Measurements from ENCODE around the gene WSB1.
"Not testable (repeated sequence)": the region's sequence is repeated elsewhere in the genome, so short reads cannot be mapped to it uniquely, and the experiment has no call there.

The WSB1 gene, protein sequence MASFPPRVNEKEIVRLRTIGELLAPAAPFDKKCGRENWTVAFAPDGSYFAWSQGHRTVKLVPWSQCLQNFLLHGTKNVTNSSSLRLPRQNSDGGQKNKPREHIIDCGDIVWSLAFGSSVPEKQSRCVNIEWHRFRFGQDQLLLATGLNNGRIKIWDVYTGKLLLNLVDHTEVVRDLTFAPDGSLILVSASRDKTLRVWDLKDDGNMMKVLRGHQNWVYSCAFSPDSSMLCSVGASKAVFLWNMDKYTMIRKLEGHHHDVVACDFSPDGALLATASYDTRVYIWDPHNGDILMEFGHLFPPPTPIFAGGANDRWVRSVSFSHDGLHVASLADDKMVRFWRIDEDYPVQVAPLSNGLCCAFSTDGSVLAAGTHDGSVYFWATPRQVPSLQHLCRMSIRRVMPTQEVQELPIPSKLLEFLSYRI

DNA sequence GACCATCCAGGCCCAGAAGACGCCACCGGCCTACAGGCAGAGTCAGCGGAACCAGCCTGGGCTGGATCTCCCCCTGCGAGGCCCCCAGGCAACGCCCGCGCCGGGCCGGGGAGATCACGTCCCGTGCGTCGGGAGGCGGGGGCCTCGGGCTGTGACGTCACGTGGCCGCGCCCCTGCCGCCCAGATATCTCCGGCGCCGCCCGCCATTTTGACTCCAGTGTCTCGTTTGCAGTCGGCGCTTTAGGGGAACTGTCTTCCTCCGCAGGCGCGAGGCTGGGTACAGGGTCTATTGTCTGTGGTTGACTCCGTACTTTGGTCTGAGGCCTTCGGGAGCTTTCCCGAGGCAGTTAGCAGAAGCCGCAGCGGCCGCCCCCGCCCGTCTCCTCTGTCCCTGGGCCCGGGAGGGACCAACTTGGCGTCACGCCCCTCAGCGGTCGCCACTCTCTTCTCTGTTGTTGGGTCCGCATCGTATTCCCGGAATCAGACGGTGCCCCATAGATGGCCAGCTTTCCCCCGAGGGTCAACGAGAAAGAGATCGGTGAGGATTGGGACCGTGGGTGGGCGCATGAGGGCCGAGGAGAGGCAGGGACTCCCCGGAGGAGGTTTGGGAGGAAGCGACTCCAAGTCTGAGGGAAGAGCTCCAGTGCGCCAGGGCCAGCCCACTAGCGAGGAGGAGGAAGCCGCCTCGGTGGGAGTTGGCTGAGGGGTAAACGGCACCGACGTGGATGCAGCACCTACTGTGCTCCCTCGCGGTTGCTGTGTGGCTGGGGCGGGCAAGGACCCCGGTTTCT, at the start of gene WSB1:
WSB1 (plus strand) TSS at position 217 of the 791 bp plus-strand sequence; CDS start at position 499, 282 bp downstream.
- peak within 1 kb of the TSS; percentile 84 to 100 (median 99) for H3K27ac ChIP-seq
- H3K4me3 ChIP-seq = peak within 1 kb of the TSS; percentile 66 to 98 (median 93)

DNA sequence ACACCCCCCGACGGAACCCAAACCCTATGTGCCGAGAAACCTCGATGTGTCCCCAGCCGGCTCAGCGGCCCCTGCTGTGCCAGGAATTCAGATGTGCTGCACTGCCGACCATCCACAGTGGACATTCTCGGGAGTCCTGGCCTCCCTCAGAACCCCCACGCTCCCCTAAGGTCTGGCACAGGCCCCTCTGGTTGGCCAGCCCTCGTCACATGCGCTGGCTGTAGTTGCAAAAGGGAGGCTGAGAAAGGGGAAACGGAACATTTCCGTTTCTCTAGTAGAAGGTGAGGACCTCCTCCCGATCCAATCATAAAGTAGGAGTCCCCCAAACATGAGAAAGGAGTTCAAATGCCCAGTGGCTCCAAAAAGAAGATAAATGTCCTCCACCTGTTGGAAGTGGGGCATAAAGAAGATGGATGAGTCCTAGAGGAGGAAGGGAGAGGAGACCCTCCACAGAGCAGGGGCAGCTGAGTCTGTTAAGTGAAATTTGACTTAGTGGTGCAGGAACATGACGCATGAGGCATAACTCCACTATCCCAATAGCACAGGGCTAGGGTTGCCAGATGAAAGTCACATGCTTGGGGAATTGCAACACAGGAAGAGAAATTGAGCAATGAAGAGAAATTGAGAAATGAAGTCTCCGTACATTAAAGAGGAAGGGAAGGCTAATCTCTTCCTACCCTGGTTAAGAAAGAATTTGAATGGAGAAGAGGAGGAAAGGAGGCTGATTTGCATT, 49.3 kb upstream of the WSB1 start:
- Histone ChIP-seq H3K27ac (peak overlapping the region in 20 of 21 experiments; percentile 58 to 89 (median 81)), H3K4me3 (peak overlapping the region in 1 of 7 experiments; percentile 5)

DNA sequence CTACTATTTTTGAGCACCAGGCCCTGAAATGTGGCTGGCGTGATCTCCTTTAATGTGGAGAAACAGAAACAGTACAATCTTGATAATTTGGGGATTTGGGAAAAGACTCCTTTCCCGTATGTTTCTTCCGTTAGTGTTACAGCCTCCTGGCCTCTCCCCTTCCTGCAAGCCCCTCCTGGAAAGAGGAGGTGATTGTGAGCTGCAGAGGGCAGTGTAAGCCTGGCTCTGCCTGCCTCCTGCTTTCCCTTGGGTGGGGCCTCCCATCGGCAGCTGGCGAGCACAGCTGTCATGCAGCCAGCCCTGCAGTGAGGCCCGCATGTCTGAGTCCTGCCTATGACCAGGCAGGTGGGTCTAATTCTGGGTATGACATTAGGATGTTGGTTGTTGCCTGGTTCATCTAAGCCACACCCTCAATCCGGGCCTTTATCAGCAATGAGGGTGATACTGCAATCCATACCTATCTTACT, 48.7 kb upstream of the WSB1 start:
- Histone ChIP-seq H3K27ac (peak overlapping the region in 20 of 21 experiments; percentile 55 to 89 (median 81)), H3K4me3 (peak overlapping the region in 1 of 7 experiments; percentile 5)

DNA sequence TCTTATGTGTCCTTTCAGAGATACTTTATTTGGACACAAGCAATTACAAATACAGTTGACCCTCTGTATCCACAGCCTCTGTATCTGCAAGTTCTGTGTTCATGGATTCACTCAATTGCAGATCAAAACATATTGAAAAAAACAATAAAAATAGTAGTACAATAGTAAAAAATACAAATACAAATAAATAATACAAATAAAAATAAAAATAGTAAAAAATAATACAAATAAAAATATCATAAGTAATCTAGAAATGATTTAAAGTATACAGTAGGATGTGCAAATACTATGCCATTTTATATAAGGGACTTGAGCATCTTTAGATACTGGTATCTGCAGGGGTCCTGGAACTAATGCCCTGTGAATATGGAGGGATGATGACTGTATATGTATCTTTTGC, 47.4 kb upstream of the WSB1 start:
- Histone ChIP-seq H3K27ac (peak overlapping the region in 7 of 21 experiments; percentile 10 to 88 (median 82)), H3K4me3 (no peak overlapping the region)

DNA sequence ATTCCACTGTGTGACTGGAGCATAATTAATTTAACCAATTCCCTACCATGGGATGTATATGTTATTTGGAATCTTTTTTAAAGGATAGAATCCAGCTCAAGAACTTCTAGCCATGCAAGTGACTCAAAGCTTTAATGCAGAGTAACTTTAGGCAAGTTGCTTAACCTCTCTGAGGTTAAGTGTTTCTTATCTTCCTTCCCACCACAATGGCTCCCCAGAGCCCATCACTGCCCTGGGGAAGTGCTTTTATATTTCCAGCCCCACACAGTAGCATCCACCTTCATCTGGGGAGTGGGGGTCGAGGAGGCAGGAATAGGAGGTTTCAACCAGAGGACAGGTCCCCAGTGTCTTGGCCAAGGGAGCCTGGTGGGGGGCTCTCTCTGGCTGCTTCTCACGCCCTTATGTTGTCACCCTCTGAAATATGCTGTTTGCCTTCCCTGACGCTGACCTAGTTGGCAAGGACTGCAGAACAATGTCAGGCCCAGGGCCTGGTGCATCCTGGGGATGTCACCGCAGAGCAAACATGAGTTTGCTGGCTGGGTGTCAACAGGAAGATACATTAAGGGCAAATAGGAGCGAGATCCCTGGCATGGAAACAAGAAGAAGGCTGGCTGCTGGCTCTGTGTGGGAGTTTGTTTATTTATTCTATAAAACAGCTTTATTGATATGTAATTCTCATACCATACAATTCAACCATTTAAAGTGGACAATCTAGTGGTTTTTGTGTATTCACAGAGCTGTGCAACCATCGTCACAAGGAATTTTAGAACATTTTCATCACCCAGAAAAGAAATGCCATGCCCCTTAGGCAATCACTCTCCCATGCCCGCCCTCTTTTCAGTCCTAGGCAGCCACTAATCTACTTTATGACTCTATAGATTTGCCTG, 46.6 kb upstream of the WSB1 start:
- H3K4me3 ChIP-seq = no peak overlapping the region
- H3K27ac ChIP-seq = peak overlapping the region in 10 of 21 experiments; percentile 2 to 67 (median 36)

DNA sequence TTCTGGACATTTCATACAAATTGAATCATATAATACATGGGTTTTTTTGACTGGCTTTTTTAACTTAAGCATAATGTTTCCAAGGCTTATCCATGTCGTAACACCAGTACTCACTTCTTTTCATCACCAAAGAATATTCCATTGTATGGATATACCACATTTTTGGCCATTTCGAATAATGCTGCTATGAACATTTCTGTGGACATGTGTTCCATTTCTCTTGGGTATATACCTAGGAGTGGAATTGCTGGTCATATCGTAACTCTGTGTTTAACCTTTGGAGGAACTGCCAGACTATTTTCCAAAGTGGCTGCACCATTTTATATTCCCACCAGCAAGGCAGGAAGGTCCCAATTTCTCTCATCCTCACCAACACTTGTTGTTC, 46.0 kb upstream of the WSB1 start:
- H3K27ac ChIP-seq = peak overlapping the region in 2 of 21 experiments; percentile 17 to 37

DNA sequence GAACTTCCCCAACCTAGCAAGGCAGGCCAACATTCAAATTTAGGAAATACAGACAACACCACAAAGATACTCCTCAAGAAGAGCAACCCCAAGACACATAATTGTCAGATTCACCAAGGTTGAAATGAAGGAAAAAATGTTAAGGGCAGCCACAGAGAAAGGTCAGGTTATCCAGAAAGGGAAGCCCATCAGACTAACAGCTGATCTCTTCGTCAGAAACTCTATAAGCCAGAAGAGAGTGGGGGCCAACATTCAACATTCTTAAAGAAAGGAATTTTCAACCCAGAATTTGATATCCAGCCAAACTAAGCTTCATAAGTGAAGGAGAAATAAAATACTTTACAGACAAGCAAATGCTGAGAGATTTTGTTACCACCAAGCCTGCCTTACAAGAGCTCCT, 43.1 kb upstream of the WSB1 start:
- H3K4me3 ChIP-seq, H3K27ac ChIP-seq: not testable (repeated sequence)

More for the DNA sequence above, 46.0 kb upstream of the WSB1 start:
- no peak overlapping the region for H3K4me3 ChIP-seq

DNA sequence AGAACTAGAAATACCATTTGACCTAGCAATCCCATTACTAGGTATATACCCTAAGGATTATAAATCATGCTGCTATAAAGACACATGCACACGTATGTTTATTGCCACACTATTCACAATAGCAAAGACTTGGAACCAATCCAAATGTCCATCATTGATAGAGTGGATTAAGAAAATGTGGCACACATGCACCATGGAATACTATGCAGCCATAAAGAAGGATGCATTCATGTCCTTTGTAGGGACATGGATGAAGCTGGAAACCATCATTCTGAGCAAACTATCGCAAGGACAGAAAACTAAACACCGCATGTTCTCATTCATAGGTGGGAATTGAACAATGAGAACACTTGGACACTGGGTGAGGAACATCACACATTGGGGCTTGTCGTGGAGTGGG, 39.1 kb upstream of the WSB1 start:
- H3K27ac ChIP-seq, H3K4me3 ChIP-seq: not testable (repeated sequence)

DNA sequence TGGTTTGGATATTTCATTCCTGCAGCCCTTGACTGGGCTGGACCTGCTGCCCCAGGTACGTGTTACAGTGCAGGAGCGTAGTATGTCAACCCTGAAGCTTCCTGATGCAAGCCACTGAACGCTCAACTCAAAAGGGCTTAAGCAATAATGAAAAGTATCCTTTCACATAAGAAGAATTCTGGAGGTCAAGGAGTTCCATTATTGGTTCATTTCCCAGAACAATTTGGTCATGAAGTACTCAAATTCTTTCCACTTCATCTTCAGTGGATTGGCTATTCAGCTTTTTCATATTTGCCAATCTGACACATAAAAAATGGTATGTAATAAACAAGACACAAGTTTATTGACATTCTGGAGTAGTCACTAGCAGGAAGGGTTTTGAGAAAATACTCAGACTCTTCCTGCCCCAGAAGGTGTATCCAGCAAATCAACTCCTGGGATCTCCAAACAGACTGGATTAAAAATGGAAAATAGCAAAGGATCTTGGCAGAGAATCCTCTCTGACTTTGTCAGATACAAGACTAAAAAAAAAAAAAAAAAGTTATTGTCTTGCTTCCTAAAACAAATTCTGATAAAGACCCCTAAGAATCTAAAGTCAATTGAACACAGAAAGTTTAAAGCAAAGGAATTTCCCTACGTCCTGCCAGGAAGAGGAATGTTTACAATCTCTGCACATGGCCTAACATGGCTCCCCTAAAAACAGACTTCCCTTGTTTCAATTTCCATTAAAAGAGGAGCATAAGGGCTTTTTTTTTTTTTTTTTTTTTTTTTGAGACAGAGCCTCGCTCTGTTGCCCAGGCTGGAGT, 37.5 kb upstream of the WSB1 start:
- Histone ChIP-seq H3K4me3 (no peak overlapping the region), H3K27ac (peak overlapping the region in 8 of 21 experiments; percentile 2 to 68 (median 38))

DNA sequence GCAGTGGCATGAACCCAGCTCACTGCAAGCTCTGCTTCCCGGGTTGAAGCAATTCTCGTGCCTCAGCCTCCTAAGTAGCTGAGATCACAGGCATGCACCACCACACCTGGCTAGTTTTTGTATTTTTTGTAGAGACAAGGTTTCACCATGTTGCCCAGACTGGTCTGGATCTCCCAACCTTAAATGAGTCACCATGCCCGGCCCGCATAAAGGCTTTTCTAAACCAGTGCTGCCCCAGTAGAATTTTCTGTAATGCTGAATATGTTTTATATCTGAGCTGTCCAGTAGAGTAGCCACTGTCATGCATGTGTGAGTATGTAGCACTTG, 36.9 kb upstream of the WSB1 start:
- no peak overlapping the region for H3K4me3 ChIP-seq
- H3K27ac ChIP-seq = peak overlapping the region in 6 of 21 experiments; percentile 2 to 68 (median 34)

DNA sequence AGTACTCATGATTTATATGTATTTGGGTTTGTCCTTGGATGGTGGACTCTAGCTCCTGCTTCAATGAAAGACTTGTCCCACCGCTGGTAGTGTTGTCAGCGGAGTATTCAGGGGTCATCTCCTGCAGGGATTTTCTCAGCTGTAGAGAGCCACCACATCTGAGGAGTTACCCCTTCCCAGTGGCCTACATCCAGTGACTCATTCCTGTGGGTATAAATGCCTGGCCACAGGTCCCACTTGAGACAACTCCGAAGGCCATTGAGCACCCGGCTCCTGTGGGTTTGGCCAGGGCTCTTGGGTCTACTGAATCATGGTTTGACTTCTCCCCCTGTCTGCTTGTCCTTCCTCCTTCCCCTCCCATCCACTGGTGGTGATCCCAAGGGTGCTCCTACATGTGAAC, 34.6 kb upstream of the WSB1 start:
- Histone ChIP-seq H3K27ac (no peak overlapping the region), H3K4me3 (no peak overlapping the region)

DNA sequence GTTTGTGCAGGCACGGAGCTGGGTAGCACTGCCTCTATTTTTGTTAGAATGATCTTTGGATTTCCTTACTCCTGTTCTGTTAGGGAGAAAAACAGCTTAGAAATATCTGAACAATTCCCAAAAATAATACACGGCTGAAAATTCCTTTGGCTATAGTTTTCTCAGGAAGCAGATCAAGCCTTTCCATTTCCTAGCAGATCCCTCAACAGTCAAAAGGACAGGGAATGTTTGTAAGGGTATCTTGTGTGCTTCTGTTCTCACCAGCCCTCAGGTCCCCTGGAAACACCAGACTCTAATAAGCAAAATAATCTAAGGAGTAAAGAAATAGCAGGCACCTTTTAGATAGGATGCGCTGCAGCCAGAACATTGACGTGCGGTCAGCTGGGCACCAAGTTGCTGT, 30.5 kb upstream of the WSB1 start:
- no peak overlapping the region for H3K27ac ChIP-seq
- H3K4me3 ChIP-seq = no peak overlapping the region

DNA sequence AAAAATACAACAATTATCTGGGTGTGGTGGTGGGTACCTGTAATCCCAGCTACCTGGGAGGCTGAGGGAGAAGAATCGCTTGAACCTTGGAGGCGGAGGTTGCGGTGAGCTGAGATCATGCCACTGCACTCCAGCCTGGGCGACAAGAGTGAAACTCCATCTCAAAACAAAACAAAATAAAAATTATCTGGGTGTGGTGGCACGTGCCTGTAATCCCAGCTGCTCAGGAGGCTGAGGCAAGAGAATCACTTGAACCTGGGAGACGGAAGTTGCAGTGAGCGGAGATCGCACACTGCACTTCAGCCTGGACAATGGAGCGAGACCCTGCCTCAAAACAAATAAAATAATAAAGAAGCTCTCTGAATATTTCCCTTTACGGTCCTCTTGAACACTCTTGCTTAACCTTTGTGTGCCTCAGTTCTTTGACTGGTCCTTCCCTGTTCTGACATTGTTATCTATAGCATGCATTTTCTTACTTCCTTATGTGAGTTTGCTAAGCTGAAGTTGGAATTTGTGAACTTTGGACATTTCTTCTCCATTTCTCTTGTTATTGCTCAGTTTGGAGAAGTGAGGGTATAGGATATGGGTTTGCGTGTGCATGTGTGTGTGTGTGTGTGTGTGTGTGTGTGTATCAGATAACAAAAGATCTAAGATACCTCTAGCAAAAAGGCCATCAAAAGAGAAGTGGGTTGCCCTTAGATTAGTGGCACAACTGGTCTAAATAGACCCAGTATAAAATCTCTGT, 29.7 kb upstream of the WSB1 start:
- peak overlapping the region in 1 of 21 experiments; percentile 21 for H3K27ac ChIP-seq
- H3K4me3 ChIP-seq = no peak overlapping the region

DNA sequence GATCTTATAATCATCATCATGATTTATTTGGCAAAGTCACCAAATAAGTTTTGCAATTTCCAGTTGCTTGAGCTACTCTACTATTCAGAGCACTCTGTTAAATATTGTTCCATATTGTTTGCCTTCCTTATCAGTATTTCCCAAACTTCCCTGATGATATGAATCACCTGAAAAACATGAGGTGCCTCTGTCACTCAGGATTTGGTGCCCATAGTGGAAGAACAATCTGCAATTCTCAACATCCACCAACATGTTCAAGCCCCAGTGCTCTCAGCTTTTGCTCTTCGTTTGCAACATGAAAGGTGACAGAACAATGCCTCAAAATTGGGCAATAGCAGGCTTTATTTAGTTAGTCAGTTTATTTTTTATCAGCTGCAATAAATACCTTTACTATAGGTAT, 28.6 kb upstream of the WSB1 start:
- H3K4me3 ChIP-seq = no peak overlapping the region
- no peak overlapping the region for H3K27ac ChIP-seq

DNA sequence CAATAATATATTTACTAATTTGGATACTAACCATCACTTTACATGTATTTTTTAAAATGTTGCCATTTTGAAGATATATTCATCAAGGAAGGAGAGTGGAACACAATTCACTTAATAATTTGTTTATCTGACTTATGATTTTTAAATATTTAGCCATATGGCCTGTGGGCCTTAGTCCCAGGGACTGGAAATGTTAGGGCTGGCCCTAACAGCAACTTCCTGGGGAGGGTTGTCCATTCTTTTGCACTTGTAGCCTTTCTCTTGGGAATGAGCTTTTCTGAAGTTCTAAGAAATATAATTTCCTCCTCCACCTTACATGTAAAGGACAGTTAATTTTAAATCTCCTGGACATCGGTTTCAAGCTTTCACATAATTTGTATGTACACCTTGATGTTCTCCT, 27.7 kb upstream of the WSB1 start:
- no peak overlapping the region for H3K27ac ChIP-seq
- no peak overlapping the region for H3K4me3 ChIP-seq

DNA sequence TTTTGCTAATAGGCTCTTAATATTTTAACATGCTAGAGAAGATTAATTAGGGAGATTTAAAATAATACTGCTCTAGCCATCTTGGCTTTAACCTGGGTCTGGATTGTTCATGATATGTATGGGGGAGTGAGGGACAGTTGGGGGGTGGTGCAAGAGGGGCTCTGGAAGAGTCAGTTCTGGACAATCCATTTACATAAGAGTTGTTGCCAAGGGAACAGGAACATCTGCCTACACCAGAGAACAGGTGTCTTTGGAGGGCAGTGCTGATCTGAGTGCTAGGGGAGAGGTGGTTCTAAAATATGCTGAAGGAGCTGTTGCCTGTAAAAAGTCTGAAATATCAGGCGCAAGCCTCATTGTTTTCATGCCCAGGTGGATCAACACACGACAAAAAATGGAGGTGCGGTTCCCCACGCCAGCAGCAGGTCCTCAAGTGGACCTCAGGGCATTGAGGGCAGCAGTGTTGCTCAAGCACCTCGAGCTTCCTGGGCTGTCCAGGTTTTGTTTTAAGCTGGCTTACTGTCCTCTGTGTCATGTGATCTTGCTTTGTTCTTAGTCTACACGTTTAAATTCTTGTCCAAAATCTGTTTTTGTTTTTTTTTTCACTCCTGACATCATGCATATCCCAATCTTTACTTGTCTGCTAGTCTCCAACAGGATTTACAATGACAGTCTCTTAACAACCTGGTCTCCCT, 25.4 kb upstream of the WSB1 start:
- no peak overlapping the region for H3K4me3 ChIP-seq
- no peak overlapping the region for H3K27ac ChIP-seq

DNA sequence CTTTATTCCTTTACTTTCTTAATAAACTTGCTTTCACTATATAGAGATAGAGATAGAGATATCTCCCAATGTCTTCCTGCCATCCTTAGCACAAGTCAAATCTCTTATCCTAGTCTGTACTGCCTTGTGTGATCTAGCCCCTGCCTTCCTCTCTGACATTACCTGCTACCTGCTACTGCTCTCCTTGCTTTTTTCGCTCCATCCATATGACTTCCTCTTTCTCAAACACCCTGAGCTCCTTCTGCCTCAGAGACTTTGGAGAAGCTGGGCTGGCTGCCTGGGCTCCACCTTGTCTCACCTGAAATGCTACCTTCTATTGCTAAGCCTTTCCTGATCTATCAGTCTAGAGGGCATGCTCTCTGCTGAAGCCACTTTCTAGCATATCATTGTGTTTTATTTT, 24.7 kb upstream of the WSB1 start:
- no peak overlapping the region for H3K27ac ChIP-seq

More for the DNA sequence above, 24.7 kb upstream of the WSB1 start:
- H3K4me3 ChIP-seq = no peak overlapping the region

Measured in skin epidermis (tissue), 12 donors.